Endothelial cell of umbilical vein (primary cell): ENCODE data around the gene DYNC1LI2.

Experiments used
- EZH2 ChIP-seq: IDR thresholded peaks from 2 replicates; pipeline ENCODE4 v1.6.1; 2012; ENCODE audit warnings: borderline replicate concordance, low read depth, mild to moderate bottlenecking, moderate library complexity, low read length, inconsistent platforms; ENCODE audit not compliant: severe bottlenecking
- FOS ChIP-seq: IDR thresholded peaks from 2 replicates; pipeline ENCODE4 v1.6.1; 2011; ENCODE audit warnings: mild to moderate bottlenecking, low read length, moderate library complexity, borderline replicate concordance; ENCODE audit not compliant: insufficient read depth
- MYC ChIP-seq: IDR thresholded peaks from one replicate; pipeline ENCODE4 v1.6.1; 2011; ENCODE audit warnings: mild to moderate bottlenecking, low read depth, low read length
- POLR2A ChIP-seq: IDR thresholded peaks from 2 replicates; pipeline ENCODE4 v1.6.1; 2012; ENCODE audit warnings: low read depth, mild to moderate bottlenecking, control low read depth, low read length
- POLR2AphosphoS5 ChIP-seq: IDR thresholded peaks from 2 replicates; pipeline ENCODE4 v1.6.1; 2012; ENCODE audit warnings: low read depth, mild to moderate bottlenecking, control low read depth, low read length, moderate library complexity; ENCODE audit not compliant: insufficient read depth
- TF ChIP-seq, protein P1 (sequence below), 2 donors: IDR thresholded peaks; 1 replicate in 1 of 2; 2 replicates in 1 of 2; pipeline ENCODE4 v1.5.1; 2011; ENCODE audit warnings: low read length in 2 of 2, mild to moderate bottlenecking in 2 of 2, moderate library complexity in 2 of 2, control low read depth in 1 of 2, inconsistent platforms in 1 of 2, low read depth in 1 of 2; ENCODE audit not compliant: insufficient read depth in 1 of 2; ENCODE audit errors: extremely low read depth in 1 of 2

- TF ChIP-seq, protein P1, sequence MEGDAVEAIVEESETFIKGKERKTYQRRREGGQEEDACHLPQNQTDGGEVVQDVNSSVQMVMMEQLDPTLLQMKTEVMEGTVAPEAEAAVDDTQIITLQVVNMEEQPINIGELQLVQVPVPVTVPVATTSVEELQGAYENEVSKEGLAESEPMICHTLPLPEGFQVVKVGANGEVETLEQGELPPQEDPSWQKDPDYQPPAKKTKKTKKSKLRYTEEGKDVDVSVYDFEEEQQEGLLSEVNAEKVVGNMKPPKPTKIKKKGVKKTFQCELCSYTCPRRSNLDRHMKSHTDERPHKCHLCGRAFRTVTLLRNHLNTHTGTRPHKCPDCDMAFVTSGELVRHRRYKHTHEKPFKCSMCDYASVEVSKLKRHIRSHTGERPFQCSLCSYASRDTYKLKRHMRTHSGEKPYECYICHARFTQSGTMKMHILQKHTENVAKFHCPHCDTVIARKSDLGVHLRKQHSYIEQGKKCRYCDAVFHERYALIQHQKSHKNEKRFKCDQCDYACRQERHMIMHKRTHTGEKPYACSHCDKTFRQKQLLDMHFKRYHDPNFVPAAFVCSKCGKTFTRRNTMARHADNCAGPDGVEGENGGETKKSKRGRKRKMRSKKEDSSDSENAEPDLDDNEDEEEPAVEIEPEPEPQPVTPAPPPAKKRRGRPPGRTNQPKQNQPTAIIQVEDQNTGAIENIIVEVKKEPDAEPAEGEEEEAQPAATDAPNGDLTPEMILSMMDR (IDR thresholded peaks at IDR 0.05; ENCODE audit: extremely low read depth in 1 of 2, insufficient read depth in 1 of 2, low read depth in 1 of 2, low read length in 2 of 2), result no peak
- TF ChIP-seq EZH2, result no peak
- TF ChIP-seq FOS, result no peak
- no peak for TF ChIP-seq MYC
- no peak for TF ChIP-seq POLR2AphosphoS5
- TF ChIP-seq POLR2A, result no peak
These were observed 15.5 kb downstream of the DYNC1LI2 start for GRCh38 chr16:66735891-66736290.
